HL-60 (cell line): ENCODE results near the gene BBS1.

Source experiments
- GABPA ChIP-seq: IDR thresholded peaks from 2 replicates; pipeline ENCODE4 v1.6.1; 2012; ENCODE audit warnings: low read depth
- POLR2AphosphoS5 ChIP-seq: IDR thresholded peaks from 2 replicates; pipeline ENCODE4 v1.6.1; 2012; ENCODE audit warnings: low read depth
- SPI1 ChIP-seq: IDR thresholded peaks from 2 replicates; pipeline ENCODE4 v1.6.1; 2012; ENCODE audit warnings: low read depth, mild to moderate bottlenecking, borderline replicate concordance
- TF ChIP-seq, protein P1 (sequence below): IDR thresholded peaks from one replicate; pipeline ENCODE4 v1.5.1; 2011; ENCODE audit warnings: low read length, control low read depth, inconsistent platforms; ENCODE audit not compliant: insufficient read depth
- TF ChIP-seq, protein P2 (sequence below): IDR thresholded peaks from 2 replicates; pipeline ENCODE4 v1.6.1; 2012; ENCODE audit warnings: low read depth; ENCODE audit not compliant: insufficient replicate concordance

DNA sequence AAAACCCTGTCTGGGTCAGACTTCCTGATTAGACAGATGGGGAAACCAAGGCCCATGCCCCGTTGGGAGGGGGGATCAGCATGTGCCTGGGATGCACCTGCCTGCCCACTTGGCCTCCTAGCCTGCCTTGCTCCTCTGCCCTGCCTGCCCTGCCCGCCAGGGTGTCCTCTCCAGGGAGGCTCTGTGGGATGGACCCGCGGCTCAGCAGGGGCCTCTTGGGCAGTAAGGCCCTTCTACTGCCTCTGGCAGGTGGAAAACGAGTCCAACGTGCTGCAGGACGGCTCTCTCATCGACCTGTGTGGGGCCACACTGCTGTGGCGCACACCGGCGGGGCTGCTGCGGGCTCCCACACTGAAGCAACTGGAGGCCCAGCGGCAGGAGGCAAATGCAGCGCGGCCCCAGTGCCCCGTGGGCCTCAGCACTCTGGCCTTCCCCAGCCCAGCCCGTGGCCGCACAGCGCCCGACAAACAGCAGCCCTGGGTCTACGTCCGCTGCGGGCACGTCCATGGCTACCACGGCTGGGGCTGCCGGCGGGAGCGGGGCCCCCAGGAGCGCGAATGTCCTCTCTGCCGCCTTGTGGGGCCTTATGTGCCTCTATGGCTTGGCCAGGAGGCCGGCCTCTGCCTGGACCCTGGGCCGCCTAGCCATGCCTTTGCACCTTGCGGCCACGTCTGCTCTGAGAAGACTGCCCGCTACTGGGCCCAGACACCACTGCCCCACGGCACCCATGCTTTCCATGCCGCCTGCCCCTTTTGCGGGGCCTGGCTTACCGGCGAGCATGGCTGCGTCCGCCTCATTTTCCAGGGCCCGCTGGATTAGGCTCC, 34.9 kb upstream of the BBS1 start:
- TF ChIP-seq POLR2AphosphoS5, result no peak
- TF ChIP-seq, protein P1, sequence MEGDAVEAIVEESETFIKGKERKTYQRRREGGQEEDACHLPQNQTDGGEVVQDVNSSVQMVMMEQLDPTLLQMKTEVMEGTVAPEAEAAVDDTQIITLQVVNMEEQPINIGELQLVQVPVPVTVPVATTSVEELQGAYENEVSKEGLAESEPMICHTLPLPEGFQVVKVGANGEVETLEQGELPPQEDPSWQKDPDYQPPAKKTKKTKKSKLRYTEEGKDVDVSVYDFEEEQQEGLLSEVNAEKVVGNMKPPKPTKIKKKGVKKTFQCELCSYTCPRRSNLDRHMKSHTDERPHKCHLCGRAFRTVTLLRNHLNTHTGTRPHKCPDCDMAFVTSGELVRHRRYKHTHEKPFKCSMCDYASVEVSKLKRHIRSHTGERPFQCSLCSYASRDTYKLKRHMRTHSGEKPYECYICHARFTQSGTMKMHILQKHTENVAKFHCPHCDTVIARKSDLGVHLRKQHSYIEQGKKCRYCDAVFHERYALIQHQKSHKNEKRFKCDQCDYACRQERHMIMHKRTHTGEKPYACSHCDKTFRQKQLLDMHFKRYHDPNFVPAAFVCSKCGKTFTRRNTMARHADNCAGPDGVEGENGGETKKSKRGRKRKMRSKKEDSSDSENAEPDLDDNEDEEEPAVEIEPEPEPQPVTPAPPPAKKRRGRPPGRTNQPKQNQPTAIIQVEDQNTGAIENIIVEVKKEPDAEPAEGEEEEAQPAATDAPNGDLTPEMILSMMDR, result no peak
- TF ChIP-seq, protein P2, sequence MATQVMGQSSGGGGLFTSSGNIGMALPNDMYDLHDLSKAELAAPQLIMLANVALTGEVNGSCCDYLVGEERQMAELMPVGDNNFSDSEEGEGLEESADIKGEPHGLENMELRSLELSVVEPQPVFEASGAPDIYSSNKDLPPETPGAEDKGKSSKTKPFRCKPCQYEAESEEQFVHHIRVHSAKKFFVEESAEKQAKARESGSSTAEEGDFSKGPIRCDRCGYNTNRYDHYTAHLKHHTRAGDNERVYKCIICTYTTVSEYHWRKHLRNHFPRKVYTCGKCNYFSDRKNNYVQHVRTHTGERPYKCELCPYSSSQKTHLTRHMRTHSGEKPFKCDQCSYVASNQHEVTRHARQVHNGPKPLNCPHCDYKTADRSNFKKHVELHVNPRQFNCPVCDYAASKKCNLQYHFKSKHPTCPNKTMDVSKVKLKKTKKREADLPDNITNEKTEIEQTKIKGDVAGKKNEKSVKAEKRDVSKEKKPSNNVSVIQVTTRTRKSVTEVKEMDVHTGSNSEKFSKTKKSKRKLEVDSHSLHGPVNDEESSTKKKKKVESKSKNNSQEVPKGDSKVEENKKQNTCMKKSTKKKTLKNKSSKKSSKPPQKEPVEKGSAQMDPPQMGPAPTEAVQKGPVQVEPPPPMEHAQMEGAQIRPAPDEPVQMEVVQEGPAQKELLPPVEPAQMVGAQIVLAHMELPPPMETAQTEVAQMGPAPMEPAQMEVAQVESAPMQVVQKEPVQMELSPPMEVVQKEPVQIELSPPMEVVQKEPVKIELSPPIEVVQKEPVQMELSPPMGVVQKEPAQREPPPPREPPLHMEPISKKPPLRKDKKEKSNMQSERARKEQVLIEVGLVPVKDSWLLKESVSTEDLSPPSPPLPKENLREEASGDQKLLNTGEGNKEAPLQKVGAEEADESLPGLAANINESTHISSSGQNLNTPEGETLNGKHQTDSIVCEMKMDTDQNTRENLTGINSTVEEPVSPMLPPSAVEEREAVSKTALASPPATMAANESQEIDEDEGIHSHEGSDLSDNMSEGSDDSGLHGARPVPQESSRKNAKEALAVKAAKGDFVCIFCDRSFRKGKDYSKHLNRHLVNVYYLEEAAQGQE, result no peak
- TF ChIP-seq GABPA, result no peak
- TF ChIP-seq SPI1, result no peak
